HCT116 (cell line): Measurements from ENCODE around the gene PLCB1. TPM values are rescaled to one million over a fixed set of nuclear protein-coding genes. Genes with fewer than 3 reads are reported as not detected.

Experiments used
- ATAC-seq: fragments of 200-7000 bp; cut with Tn5 transposase; 2 replicates; pipeline ENCODE4 v1.9.1; 2020; ENCODE audit warnings: mild to moderate bottlenecking, moderate library complexity
- BruUV-seq: library from RNA; stranded (reverse); fragments of 400-500 nt; replicated peaks from 2 replicates; lab custom pipeline; 2021; lab: Mats Ljungman, UMichigan
- CTCF ChIA-PET: fragments of 300-600 bp; sonication (Branson Sonifier 250); formaldehyde crosslinking; loops from one replicate; lab custom pipeline; 2021; ENCODE audit warnings: antibody characterized with exemption; lab: Charles Lee
- POLR2A ChIA-PET: fragments of 300-600, 350-600 bp; sonication (Branson Sonifier 250); formaldehyde crosslinking; loops from one replicate; lab custom pipeline; 2021; ENCODE audit warnings: antibody characterized with exemption; lab: Charles Lee
- RAD21 ChIA-PET, 2 experiments: fragments of 300-600 bp; sonication (Branson Sonifier 250); formaldehyde crosslinking; loops; one replicate each; lab custom pipeline; 2023; ENCODE audit warnings: low total read pairs in 2 of 2; ENCODE audit not compliant: uncharacterized antibody in 2 of 2, unreplicated experiment in 2 of 2, low non-redundant PET in 1 of 2; lab: Charles Lee
- DNase-seq: peaks from one replicate; pipeline ENCODE4 v3.0.0-alpha.2; 2010; ENCODE audit warnings: low read depth, low spot score
- H2AFZ ChIP-seq: fragments of 200-600 bp; shearing (Covaris generic), sonication (generic); 2 replicates; pipeline ENCODE4 v1.6.1; 2017; ENCODE audit warnings: low read depth, mixed run types, mixed read lengths, antibody characterized with exemption, low read length; ENCODE audit not compliant: poor library complexity, severe bottlenecking
- H3K27ac ChIP-seq: 2 replicates; pipeline ENCODE4 v1.5.1; 2012; ENCODE audit warnings: low read depth, low read length
- H3K27me3 ChIP-seq: fragments of 200-600 bp; sonication (generic); 2 replicates; pipeline ENCODE4 v1.6.1; 2016; ENCODE audit warnings: mixed run types, low read length, mixed read lengths; ENCODE audit not compliant: insufficient read depth
- H3K36me3 ChIP-seq, 2 experiments: fragments of 200-500 bp in 1 of 2; fragments of 200-600 bp in 1 of 2; sonication (Bioruptor generic) in 1 of 2; sonication (generic) in 1 of 2; 2 replicates each; pipeline versions ENCODE4 v1.5.1 to v1.6.1; 2014 to 2016; ENCODE audit warnings: low read length in 2 of 2, inconsistent platforms in 1 of 2, mixed read lengths in 1 of 2, mixed run types in 1 of 2; ENCODE audit not compliant: insufficient read depth in 2 of 2, control insufficient read depth in 1 of 2
- H3K4me1 ChIP-seq, 2 experiments: fragments of 200-600 bp in 1 of 2; sonication (generic) in 1 of 2; 2 replicates each; pipeline versions ENCODE4 v1.5.1 to v1.6.1; 2012 to 2017; ENCODE audit warnings: low read length in 2 of 2, inconsistent platforms in 1 of 2, mild to moderate bottlenecking in 1 of 2, mixed read lengths in 1 of 2, mixed run types in 1 of 2, moderate library complexity in 1 of 2; ENCODE audit not compliant: insufficient read depth in 2 of 2, control insufficient read depth in 1 of 2
- H3K4me2 ChIP-seq: fragments of 200-600 bp; sonication (generic); 2 replicates; pipeline ENCODE4 v1.6.1; 2017; ENCODE audit warnings: mixed run types, low read length, mixed read lengths
- H3K4me3 ChIP-seq, 2 experiments: fragments of 200-600 bp in 1 of 2; sonication (generic) in 1 of 2; replicated peaks in 1 of 2; 2 replicates each; pipeline ENCODE4 v1.5.1; 2011 to 2016; ENCODE audit warnings: low read length in 2 of 2, control low read depth in 1 of 2, low read depth in 1 of 2, mild to moderate bottlenecking in 1 of 2, mixed read lengths in 1 of 2, mixed run types in 1 of 2
- H3K79me2 ChIP-seq: fragments of 200-600 bp; sonication (generic); 2 replicates; pipeline ENCODE4 v1.6.1; 2017; ENCODE audit warnings: mild to moderate bottlenecking, mixed run types, low read length, moderate library complexity, mixed read lengths; ENCODE audit not compliant: insufficient read depth
- H3K9ac ChIP-seq: fragments of 200-600 bp; sonication (generic); 2 replicates; pipeline ENCODE4 v1.6.1; 2016; ENCODE audit warnings: low read length, mixed read lengths
- H3K9me2 ChIP-seq: fragments of 200-600 bp; sonication (generic), shearing (Covaris generic); 2 replicates; pipeline ENCODE4 v1.6.1; 2017; ENCODE audit warnings: mixed run types, mild to moderate bottlenecking, moderate library complexity; ENCODE audit not compliant: insufficient read depth
- H3K9me3 ChIP-seq, 2 experiments: fragments of 200-500 bp in 1 of 2; fragments of 200-600 bp in 1 of 2; sonication (Bioruptor generic) in 1 of 2; sonication (generic) in 1 of 2; 2 replicates each; pipeline ENCODE4 v1.6.1; 2014 to 2017; ENCODE audit warnings: low read length in 2 of 2, mixed read lengths in 2 of 2, inconsistent platforms in 1 of 2, low read depth in 1 of 2, mild to moderate bottlenecking in 1 of 2, mixed run types in 1 of 2, moderate library complexity in 1 of 2; ENCODE audit not compliant: control insufficient read depth in 1 of 2, insufficient read depth in 1 of 2
- H4K20me1 ChIP-seq: fragments of 200-600 bp; sonication (generic), shearing (Covaris generic); 2 replicates; pipeline ENCODE4 v1.6.1; 2017; ENCODE audit warnings: mixed run types, mild to moderate bottlenecking, moderate library complexity; ENCODE audit not compliant: insufficient read depth
- ATF3 ChIP-seq: IDR thresholded peaks from 2 replicates; pipeline ENCODE4 v1.6.1; 2012
- CBX3 ChIP-seq: IDR thresholded peaks from 2 replicates; pipeline ENCODE4 v1.6.1; 2012; ENCODE audit warnings: low read depth
- CEBPB ChIP-seq: IDR thresholded peaks from 2 replicates; pipeline ENCODE4 v1.6.1; 2012; ENCODE audit warnings: low read depth
- EGR1 ChIP-seq: IDR thresholded peaks from 2 replicates; pipeline ENCODE4 v1.6.1; 2012; ENCODE audit warnings: low read depth
- ELF1 ChIP-seq: IDR thresholded peaks from 2 replicates; pipeline ENCODE4 v1.6.1; 2012; ENCODE audit warnings: low read depth, borderline replicate concordance
- EZH2 ChIP-seq: fragments of 200-600 bp; sonication (generic); IDR thresholded peaks from 2 replicates; pipeline ENCODE4 v1.6.1; 2017; ENCODE audit warnings: antibody characterized with exemption, mixed run types
- EZH2phosphoT487 ChIP-seq: fragments of 200-600 bp; IDR thresholded peaks from 2 replicates; pipeline ENCODE4 v1.6.1; 2018; ENCODE audit warnings: antibody characterized with exemption, borderline replicate concordance
- JUND ChIP-seq: IDR thresholded peaks from 2 replicates; pipeline ENCODE4 v1.6.1; 2012
- POLR2AphosphoS5 ChIP-seq: IDR thresholded peaks from 2 replicates; pipeline ENCODE4 v1.6.1; 2011; ENCODE audit warnings: mild to moderate bottlenecking, low read depth, low read length, moderate library complexity
- RAD21 ChIP-seq: IDR thresholded peaks from 2 replicates; pipeline ENCODE4 v1.6.1; 2012; ENCODE audit warnings: low read depth, mild to moderate bottlenecking
- SIN3A ChIP-seq: IDR thresholded peaks from 2 replicates; pipeline ENCODE4 v1.6.1; 2012; ENCODE audit warnings: low read depth
- SP1 ChIP-seq: IDR thresholded peaks from 2 replicates; pipeline ENCODE4 v1.6.1; 2012; ENCODE audit warnings: low read depth
- TCF7L2 ChIP-seq: IDR thresholded peaks from 2 replicates; pipeline ENCODE4 v1.7.0; 2011; ENCODE audit warnings: borderline replicate concordance, inconsistent platforms; ENCODE audit not compliant: insufficient read depth, insufficient read length; ENCODE audit errors: extremely low read depth
- YY1 ChIP-seq: IDR thresholded peaks from 2 replicates; pipeline ENCODE4 v1.6.1; 2011; ENCODE audit warnings: low read length, low read depth, moderate library complexity, mild to moderate bottlenecking; ENCODE audit not compliant: insufficient replicate concordance; ENCODE audit errors: extremely low read depth
- ZBTB33 ChIP-seq: IDR thresholded peaks from 2 replicates; pipeline ENCODE4 v1.6.1; 2011; ENCODE audit warnings: mild to moderate bottlenecking, low read length, moderate library complexity; ENCODE audit not compliant: insufficient replicate concordance; ENCODE audit errors: extremely low read depth
- ZFX ChIP-seq: fragments of 450-650 bp; IDR thresholded peaks from 2 replicates; pipeline ENCODE4 v1.6.1; 2017
- ZNF274 ChIP-seq: fragments of 200-500 bp; sonication (Bioruptor generic); IDR thresholded peaks from 2 replicates; pipeline ENCODE4 v1.6.1; 2014; ENCODE audit warnings: mild to moderate bottlenecking, low read depth, low read length, inconsistent platforms
- intact Hi-C: fragments of 100-400 bp; cut with micrococcal nuclease; formaldehyde crosslinking; loops from 2 replicates; pipeline ENCODE4 v1.10.0; 2022
- total RNA-seq: library from RNA; stranded (reverse); gene quantifications from one replicate; pipeline ENCODE4 v1.2.1, GENCODE V29; 2021; ENCODE audit not compliant: unreplicated experiment
- TF ChIP-seq, protein P1 (sequence below), 3 experiments: fragments of 200-600 bp in 1 of 3; sonication (generic) in 1 of 3; IDR thresholded peaks in 2 of 3; conservative IDR thresholded peaks in 1 of 3; 2 replicates each; pipeline ENCODE4 v1.5.1; 2012 to 2017; ENCODE audit warnings: low read depth in 2 of 3, low read length in 2 of 3, antibody characterized with exemption in 1 of 3, borderline replicate concordance in 1 of 3, control low read depth in 1 of 3, mild to moderate bottlenecking in 1 of 3, mixed read lengths in 1 of 3, mixed run types in 1 of 3, moderate library complexity in 1 of 3; ENCODE audit not compliant: insufficient read depth in 1 of 3
- TF ChIP-seq, protein P2 (sequence below): IDR thresholded peaks from 2 replicates; pipeline ENCODE4 v1.6.1; 2012; ENCODE audit warnings: low read depth
- TF ChIP-seq, protein P3 (sequence below): IDR thresholded peaks from 2 replicates; pipeline ENCODE4 v1.6.1; 2012

Gene PLCB1
- total RNA-seq, 1 experiment from 2014 or later, result 15.8 TPM

GRCh38 chr20:8788831-8789230 is 656.8 kb downstream of the PLCB1 start:
- TF ChIP-seq ELF1 (no peak), ATF3 (no peak), SP1 (no peak), CEBPB (no peak), TCF7L2 (no peak), EZH2 (no peak), CBX3 (no peak), RAD21 (no peak), SIN3A (no peak), ZFX (no peak), POLR2AphosphoS5 (no peak), JUND (no peak), EZH2phosphoT487 (no peak), YY1 (no peak), ZNF274 (no peak), EGR1 (no peak), ZBTB33 (no peak)
- TF ChIP-seq, protein P1, sequence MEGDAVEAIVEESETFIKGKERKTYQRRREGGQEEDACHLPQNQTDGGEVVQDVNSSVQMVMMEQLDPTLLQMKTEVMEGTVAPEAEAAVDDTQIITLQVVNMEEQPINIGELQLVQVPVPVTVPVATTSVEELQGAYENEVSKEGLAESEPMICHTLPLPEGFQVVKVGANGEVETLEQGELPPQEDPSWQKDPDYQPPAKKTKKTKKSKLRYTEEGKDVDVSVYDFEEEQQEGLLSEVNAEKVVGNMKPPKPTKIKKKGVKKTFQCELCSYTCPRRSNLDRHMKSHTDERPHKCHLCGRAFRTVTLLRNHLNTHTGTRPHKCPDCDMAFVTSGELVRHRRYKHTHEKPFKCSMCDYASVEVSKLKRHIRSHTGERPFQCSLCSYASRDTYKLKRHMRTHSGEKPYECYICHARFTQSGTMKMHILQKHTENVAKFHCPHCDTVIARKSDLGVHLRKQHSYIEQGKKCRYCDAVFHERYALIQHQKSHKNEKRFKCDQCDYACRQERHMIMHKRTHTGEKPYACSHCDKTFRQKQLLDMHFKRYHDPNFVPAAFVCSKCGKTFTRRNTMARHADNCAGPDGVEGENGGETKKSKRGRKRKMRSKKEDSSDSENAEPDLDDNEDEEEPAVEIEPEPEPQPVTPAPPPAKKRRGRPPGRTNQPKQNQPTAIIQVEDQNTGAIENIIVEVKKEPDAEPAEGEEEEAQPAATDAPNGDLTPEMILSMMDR (IDR thresholded peaks at IDR 0.05 in 2 of 3, conservative IDR thresholded peaks at IDR 0.05 in 1 of 3; ENCODE audit: borderline replicate concordance in 1 of 3, insufficient read depth in 1 of 3, low read depth in 2 of 3, low read length in 2 of 3), result no peak
- TF ChIP-seq, protein P2, sequence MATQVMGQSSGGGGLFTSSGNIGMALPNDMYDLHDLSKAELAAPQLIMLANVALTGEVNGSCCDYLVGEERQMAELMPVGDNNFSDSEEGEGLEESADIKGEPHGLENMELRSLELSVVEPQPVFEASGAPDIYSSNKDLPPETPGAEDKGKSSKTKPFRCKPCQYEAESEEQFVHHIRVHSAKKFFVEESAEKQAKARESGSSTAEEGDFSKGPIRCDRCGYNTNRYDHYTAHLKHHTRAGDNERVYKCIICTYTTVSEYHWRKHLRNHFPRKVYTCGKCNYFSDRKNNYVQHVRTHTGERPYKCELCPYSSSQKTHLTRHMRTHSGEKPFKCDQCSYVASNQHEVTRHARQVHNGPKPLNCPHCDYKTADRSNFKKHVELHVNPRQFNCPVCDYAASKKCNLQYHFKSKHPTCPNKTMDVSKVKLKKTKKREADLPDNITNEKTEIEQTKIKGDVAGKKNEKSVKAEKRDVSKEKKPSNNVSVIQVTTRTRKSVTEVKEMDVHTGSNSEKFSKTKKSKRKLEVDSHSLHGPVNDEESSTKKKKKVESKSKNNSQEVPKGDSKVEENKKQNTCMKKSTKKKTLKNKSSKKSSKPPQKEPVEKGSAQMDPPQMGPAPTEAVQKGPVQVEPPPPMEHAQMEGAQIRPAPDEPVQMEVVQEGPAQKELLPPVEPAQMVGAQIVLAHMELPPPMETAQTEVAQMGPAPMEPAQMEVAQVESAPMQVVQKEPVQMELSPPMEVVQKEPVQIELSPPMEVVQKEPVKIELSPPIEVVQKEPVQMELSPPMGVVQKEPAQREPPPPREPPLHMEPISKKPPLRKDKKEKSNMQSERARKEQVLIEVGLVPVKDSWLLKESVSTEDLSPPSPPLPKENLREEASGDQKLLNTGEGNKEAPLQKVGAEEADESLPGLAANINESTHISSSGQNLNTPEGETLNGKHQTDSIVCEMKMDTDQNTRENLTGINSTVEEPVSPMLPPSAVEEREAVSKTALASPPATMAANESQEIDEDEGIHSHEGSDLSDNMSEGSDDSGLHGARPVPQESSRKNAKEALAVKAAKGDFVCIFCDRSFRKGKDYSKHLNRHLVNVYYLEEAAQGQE, result no peak
- TF ChIP-seq, protein P3, sequence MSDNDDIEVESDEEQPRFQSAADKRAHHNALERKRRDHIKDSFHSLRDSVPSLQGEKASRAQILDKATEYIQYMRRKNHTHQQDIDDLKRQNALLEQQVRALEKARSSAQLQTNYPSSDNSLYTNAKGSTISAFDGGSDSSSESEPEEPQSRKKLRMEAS, result no peak
- no peaks in the 10 kb centered on the region for H3K9me3 ChIP-seq
- no peaks in the 10 kb centered on the region for H3K36me3 ChIP-seq
- DNase-seq (no peak), ATAC-seq (no peak)
- no peaks in the 10 kb centered on the region for H4K20me1 ChIP-seq
- H3K79me2 ChIP-seq, result no peaks in the 10 kb centered on the region
- H3K4me1 ChIP-seq, result peaks cover 0 to 4% of the 10 kb centered on the region in 2 experiments; a peak in 1 of 4 replicates
- H3K9ac ChIP-seq, result no peak overlapping the region
- H3K27me3 ChIP-seq, result no peaks in the 10 kb centered on the region
- no peak overlapping the region for H2AFZ ChIP-seq
- ChIA-PET RAD21 (no interaction called here), POLR2A (no interaction called here), CTCF (interaction anchor here (1.0 to 3.4 kb wide), 4 partner anchors 568 to 821 kb away, joined by 3 to 35 read pairs (median 8); no protein-coding TSS in a partner anchor)
- H3K9me2 ChIP-seq, result no peaks in the 10 kb centered on the region
- no TSS peak for BruUV-seq
- intact Hi-C loops, result no loop called here
- no peak overlapping the region for H3K27ac ChIP-seq
- H3K4me2 ChIP-seq, result no peak overlapping the region
- no peak overlapping the region for H3K4me3 ChIP-seq
